Stimulated activated CD4-positive, alpha-beta T cell treated with anti-CD3 and anti-CD28 coated beads, Interleukin-2, amount 100 ng/mL, for 4 hours (primary cell): ENCODE data around the gene CEP162.
"Not testable (repeated sequence)": the region's sequence is repeated elsewhere in the genome, so short reads cannot be mapped to it uniquely, and the experiment has no call there.

Experiments
- DNase-seq: peaks from one replicate; pipeline ENCODE4 v3.0.0-alpha.2; 2020; ENCODE audit warnings: low read depth

CEP162 gene

DNA sequence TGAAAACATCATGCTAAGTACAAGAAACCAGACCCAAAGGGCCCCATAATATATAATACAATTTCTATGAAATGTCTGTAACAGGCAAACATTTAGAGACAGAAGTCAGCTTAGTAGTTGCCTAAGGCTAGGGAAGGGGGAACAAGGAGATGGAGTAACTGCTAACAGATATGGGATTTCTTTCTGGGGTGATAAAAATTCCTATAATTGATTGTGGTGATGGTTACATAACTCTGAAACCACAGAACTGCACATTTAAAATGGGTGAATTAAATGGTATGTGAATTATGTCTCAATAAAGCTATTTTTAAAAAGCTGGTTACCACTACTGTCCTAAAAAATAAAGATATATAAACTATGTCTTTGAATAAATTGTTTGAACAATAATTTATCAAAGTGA lies 3.2 kb downstream of the CEP162 start:
- DNase-seq = no peak

DNA sequence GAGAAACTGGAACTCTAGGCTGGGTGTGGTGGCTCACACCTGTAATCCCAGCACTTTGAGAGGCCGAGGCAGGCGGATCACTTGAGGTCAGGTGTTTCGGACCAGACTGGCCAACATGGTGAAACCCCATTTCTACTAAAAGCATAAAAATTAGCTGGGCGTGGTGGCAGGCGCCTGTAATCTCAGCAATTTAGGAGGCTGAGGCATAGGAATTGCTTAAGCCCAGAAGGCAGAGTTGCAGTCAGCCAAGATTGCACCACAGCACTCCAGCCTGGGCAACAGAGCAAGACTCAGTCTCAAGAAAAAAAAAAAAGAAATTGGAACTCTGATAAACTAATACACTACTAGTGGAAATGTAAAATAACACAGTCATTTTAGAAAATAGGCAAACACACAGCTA lies 3.8 kb downstream of the CEP162 start:
- not testable (repeated sequence) for DNase-seq

DNA sequence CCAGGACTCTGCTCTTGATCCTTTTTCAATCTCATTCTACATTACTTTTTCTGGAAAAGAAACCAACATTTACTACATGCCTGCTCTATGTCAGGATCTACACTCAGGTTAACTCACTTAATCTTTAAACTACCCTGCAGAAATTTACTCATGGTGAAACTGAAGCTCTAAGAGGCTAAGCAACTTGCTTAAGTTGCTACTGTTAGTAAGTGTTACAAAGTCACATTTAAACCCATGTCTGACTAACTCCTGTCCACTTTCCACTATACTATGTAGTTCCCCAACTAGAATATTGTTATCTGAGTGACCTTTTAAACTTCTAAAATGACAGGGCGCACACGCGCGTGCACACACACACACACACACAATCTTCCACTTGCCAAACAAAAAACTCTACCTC lies 5.0 kb downstream of the CEP162 start:
- DNase-seq = no peak

DNA sequence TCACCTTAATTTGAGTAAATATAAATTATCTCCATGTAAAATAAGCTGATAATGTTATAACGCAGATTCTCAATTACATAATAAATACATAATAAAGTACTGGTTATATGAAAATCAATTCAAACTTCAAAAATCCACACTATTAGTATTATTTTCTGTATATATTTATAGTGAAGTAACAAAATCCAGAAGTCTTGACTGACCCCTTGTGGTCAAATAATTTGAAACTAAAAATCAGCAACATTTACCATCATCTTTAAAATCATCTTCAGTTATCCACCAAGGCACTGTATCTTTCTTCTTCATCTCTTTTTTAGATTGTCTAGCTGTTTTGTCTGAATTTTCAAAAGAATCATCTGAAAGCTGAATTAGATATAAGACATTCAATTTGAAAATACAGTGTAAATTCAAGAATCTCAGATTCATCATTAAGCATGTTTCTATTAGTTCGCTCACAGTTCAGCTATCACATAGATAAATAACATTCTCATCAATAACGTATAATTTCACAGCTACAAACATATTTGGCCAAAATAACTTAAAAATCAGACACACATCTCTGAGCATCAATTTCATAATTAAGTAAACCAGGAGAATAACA lies 6.5 kb downstream of the CEP162 start:
- DNase-seq = no peak

DNA sequence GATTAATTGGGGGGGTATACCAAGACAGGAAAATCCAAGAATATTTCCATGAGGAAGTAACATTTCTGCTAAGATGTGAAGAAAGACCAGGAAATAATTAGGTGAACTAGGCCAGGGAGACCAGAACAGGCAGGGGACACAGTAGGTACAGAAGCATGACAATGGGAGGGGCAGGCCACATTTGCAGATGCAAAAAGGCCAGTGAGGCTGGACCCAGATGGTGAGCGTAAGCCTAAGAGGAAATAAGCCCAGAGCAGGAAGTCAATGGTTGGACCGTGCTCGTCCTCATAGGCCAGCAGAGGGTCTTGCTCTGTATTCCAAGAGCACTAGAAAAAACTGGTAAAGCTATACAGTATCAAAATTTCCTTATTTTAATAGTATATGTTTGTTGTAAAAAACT lies 9.4 kb downstream of the CEP162 start:
- DNase-seq = no peak

DNA sequence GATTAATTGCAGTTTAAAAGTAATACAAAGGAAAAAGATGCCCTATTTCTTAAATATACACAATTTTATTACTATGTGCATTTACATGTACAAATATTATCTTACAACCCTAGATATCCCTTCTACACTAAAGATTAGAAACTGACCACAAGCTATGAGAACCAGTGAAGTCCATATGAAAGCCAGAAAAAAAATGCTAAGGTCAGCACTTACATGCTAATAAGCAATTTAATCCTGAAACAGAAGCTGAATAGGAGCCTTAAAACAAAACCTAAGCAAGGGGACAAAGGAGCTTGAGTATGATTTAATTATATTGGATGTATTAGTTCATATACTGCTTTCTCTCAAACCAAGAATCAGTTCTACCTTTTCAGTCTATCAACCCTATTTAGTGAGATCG lies 14.2 kb downstream of the CEP162 start:
- DNase-seq = no peak

DNA sequence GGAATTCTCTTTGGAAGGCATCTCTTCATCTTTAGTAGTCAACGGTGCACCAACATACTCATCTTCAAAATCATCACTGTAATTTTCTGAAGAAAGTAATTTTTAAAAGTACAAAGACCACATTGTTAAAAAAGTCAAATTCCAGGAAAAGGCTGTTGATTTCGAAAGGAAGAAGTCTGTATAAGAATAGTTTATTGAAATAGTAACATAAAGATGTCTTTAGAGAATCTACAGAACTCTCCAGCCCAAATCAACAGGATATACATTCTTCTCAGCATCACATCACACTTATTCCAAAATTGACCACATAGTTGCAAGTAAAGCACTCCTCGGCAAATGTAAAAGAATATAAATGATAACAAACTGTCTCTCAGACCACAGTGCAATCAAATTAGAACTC lies 23.4 kb downstream of the CEP162 start:
- no peak for DNase-seq

DNA sequence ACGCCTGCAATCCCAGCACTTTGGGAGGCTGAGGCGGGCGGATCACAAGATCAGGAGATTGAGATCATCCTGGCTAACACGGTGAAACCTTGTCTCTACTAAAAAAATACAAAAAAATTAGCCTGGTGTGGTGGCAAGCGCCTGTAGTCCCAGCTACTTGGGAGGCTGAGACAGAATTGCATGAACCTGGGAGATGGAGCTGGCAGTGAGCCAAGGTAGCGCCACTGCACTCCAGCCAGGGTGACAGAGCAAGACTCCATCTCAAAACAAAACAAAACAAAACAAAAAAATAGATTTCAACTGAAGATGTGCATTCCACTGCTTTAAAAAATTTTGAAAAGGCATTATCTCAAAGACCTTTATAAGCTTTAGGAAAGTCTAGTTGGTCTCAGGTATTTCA lies 27.5 kb downstream of the CEP162 start:
- not testable (repeated sequence) for DNase-seq

DNA sequence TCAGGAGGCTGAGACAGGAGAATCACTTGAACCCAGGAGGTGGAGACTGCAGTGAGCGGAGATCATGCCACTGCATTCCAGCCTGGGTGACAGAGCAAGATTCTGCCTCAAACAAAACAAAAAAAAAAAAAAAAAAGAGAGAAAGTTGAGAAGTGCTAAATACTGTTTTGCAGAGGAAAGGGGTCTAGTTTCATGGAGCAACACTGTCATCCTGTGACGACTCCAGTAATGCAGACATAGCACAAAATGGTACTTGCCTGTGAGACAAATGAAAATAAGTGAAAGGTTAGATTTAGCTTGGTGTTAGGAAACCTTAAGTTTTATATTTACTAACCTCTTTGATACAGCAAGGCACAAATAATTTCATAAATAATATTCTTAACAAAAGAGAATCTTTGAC lies 29.7 kb downstream of the CEP162 start:
- DNase-seq = no peak

DNA sequence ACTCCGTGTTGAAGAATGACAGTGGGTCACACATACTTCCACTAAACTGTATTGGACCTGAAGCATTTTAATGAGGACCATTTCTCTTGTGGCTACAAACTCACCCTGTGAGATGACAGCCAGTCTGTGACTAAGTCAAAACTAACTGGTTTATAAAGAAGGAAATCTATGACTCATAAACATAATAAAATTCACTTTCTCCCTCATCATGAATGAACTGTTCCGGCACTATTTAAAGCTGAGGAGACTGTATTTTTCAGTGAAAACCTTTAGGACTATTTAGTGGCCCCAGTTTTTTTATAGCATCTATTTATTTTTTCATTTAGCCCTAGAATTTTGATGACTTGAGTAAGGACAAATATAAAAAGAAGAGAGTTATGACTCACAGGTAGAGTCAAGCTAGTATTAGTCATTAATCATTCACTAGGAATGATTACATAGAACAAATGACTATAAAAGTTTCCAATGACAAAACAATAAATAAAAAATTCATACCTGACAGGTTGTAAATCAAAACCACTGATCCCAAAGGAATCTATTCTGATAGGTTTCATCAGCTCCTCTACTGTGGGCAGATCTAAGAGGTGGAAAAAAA lies 34.2 kb downstream of the CEP162 start:
- no peak for DNase-seq

DNA sequence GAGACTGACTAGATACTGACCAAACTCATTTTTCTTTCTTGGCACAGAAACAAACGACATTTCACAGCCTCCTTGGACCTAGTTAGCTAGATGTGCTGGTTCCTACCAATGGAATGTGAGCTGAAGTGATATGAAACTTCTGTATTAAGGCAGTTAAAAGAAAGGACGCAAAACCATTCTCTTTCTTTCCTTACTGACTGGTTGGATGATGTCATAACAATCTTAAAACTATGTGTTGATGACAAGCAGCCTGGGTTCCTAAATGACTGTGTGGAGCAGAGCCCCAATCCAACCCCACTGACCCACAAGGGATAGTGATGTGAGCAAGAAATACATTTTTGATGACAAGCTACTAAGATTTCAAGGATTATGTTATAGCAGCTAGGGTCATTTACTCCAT lies 35.6 kb downstream of the CEP162 start:
- no peak for DNase-seq

DNA sequence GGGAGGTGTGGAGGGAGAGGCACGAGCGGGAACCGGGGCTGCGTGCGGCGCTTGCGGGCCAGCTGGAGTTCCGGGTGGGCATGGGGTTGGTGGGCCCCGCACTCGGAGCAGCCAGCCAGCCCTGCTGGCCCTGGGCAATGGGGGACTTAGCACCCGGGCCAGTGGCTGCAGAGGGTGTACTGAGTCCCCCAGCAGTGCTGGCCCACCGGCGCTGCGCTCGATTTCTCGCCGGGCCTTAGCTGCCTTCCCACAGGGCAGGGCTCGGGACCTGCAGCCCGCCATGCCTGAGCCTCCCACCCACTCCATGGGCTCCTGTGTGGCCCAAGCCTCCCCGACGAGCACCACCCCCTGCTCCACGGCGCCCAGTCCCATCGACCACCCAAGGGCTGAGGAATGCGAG lies 38.1 kb downstream of the CEP162 start:
- not testable (repeated sequence) for DNase-seq

DNA sequence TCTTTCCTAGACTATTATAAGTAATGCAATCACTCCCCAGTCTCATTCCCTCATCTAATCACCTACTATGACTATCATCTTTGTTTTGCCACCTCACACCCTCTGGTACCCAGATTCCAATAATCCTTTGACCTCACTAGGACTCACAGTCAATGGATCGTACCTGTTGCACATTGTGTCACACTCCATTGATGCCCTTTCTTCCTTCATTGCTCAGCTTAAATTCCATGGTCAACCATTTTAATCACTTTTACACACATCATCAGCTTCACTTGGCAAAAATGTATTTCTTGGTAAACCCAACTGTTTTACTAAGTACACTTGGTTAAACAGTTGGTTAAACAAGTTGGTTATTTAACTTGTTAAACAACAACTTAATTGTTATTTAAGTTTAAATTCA lies 44.0 kb downstream of the CEP162 start:
- no peak for DNase-seq

DNA sequence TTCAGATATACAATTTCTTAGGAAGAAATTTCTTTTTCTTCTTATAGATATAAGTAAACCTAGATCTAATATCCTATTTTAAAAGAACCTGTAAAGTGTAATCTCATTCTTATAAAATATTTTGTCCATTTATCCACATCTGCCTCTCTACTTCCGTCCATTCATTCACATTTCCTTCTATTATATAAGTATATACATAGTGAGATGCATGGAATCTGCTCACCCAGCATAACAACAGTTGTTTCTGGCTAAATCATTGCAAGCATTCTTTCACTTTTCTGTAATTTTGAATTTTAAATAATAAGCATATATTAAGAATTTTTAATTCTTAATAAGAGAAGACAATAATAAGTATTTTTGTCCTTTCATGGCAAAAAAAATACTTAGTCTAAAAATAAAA lies 45.4 kb downstream of the CEP162 start:
- DNase-seq = no peak

DNA sequence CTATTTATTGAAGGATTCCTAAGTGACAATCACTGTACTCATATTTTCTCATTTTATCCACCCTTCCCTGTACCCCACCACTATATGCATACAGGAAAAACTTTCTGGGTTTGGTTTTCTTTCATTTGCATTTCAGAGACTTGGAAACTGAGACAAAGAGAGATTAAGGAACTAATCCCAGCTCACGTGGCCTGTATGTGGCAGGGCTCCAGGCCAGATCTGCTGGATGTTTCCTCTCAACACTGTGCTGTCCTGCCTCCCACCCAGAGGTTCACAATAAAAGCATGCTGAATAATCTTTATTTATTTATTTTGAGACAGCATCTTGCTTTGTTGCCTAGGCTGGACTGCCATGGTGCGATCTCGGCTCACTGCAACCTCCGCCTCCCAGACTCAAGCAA lies 50.2 kb downstream of the CEP162 start:
- no peak for DNase-seq

DNA sequence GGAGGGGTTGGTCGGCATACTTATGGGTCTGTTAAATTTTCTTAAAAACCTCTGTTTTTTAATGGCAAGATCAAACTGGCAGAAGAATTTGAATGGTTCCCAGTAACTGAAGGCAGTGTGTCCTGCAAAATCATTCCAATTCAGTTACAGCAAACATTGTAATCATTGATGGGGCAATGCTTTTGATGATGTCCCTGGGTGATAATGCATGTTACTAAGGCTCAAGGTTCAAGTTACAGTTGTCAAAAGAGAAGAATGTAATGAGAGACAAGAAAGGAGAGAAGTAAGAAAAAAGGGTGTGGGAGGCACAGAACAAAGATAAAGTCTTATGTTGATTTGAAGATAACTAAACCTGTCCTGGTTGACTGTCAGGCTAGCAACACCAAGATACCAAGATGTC lies 54.9 kb downstream of the CEP162 start:
- no peak for DNase-seq

DNA sequence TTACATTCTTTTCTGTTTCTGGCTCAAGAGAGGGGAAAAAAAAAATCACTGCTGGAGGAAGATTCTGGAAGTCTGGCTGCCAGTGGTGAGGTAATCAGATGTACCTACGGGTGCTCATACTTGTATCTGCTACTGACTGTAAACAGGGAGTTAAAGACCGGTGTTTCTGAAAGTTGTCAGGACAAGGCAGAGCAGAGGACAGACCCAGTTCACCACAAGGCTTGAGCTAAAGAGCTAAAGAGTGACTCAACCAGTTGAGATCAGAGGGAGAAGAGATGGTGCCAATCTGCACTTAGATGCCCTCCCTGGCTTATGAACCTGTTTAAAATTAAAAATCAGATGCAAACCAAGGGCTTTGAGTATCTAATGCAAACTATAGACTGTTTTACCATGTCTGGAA lies 55.4 kb downstream of the CEP162 start:
- DNase-seq = no peak

DNA sequence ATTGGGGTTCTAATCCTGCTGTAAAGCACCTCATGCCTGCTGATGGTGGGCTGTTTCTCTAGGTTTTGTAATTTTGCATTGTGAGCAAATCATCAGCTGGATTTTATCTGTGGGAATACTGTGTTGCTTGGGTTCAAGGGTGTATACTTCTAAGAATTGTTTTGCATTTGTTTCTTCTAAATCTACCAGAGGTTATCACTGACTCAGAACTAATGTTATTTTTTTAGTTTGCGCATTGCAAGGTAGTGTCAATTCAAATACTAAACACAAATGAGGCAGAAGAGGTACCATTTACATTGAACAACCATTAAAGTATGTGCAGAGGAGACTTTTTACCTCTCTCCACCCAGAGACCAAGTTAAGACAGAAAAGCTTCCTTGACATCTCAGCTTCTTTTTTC lies 60.0 kb downstream of the CEP162 start:
- no peak for DNase-seq

DNA sequence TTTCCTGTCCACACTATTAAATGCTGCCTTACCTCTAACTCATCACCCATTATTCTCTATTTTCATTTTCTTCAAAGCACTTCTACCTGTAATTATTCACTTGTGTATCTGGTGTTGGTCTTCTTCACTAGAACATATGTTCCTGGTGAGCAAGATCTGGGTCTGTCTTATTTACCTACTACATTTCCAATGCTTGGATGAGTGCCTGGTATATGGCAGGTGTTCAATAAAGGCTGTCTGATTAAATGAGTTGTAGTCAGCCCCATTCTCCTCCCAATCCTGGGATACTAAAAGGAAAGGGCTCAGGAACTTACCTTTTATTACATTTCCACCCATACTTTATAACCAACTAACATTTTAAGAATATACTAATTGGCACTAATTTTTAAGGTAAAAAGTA lies 61.0 kb downstream of the CEP162 start:
- DNase-seq = no peak

DNA sequence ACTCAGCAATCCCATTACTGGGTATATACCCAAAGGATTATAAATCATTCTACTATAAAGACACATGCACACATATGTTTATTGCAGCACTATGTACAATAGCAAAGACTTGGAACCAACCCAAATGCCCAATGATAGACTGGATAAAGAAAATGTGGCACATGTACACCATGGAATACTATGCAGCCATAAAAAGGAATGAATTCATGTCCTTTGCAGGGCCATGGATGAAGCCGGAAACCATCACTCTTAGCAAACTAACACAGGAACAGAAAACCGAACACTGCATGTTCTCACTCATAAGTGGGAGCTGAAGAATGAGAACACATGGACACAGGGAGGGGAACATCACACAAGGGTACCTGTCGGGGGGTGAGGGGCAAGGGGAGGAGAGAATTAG lies 63.1 kb downstream of the CEP162 start:
- DNase-seq = not testable (repeated sequence)

DNA sequence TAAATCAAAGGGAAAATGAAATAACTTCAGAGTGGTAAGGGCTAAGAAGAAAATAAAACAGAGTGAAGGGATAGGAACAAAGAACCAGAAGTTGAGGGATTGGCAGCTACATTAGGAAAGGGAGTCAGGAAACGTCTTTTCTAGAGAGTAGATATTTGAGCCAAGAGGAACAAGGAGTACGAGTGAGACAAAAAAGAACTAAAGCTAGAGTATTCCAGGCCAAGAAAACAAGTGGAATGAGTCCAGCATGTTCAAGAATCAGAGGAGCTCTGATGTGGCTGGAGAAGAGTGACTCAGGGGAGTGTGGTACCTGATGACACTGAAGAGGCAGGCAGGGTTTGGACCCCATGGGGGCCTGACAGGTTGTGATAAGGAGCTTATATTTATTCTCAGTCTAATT lies 66.3 kb downstream of the CEP162 start:
- no peak for DNase-seq

DNA sequence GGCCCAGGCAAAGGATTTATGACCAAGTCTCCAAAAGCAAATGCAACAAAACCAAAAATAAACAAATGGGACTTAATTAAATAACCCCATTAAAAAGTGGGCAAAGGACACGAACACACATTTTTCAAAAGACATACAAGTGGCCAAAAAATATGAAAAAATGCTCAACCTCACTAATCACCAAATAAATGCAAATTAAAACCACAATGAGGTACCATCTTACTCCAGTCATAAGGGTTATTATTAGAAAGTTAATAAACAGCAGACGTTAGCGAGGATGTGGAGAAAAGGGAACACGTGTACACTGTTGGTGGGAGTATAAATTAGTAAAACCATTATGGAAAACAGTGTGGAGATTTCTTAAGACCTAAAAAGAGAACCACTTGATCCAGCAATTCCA lies 71.1 kb downstream of the CEP162 start:
- DNase-seq = no peak

DNA sequence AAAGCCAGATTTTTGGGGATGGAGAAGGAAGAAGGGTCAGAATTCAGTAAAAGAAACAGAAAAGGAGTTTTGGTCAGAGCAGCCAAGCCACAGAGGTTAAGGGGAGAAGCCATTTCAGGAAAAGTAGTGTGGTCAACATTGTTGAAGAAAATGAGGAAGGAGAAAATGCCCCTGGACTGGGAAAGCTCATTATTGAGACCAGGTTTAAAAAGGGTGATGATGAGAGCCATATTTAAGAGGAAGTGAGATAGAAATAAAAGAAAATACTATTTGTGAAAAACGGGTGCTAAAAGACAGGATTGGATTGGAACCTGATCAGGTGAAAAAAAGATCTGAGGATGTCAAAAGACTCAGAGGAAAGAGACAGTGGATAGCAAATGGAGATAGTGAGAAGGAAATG lies 75.8 kb downstream of the CEP162 start:
- DNase-seq = no peak

DNA sequence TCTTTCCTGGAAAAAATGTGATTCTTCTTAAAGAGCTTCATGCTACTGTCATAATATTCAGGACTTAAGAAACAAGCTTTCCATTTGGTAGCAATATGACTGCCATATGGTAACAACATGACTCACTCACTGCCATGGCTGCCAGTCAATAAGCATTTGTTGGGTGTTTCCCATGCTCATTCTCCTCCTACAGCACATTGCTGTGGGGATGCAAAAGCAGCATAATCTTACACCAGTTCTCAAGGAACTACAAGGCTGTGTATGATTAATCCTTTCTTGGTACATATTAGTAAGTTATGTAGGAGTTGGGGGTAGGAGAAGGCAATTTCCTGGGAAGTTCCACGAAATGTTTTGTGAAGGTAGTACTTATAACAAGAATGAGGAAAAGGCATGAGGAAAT lies 76.7 kb downstream of the CEP162 start:
- no peak for DNase-seq

DNA sequence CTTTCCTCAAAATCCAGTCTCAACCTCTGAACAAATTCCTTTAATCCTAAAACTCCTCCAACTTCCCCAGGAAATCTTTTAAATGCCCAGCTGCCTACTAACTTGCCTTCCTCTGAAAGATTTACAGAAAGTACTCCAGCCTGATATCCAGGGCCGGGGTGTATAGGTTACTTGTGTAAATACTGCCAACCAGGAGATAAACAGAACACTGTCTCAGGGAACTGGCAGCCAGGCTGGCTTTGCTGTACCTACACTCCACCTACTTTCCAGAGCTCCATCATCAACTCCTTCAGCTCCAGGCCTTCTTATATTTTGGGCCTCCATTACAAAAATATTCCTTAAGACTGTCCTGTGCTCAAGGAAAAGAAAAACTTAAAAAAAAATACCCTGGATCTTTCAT lies 85.9 kb downstream of the CEP162 start:
- no peak for DNase-seq
